OCI-LY1 (cell line): ENCODE measurements around the gene DCST2.

ENCODE experiments used
- H2AFZ ChIP-seq: fragments of 200-600 bp; sonication (generic), shearing (Covaris generic); 2 replicates; pipeline ENCODE4 v1.6.0; 2014; ENCODE audit warnings: antibody characterized with exemption, mild to moderate bottlenecking, low read length
- H3F3A ChIP-seq: fragments of 200-600 bp; sonication (generic), shearing (Covaris generic); 2 replicates; pipeline ENCODE4 v1.6.0; 2014; ENCODE audit warnings: mild to moderate bottlenecking, antibody characterized with exemption, low read length, moderate library complexity; ENCODE audit not compliant: insufficient read depth
- H3K27ac ChIP-seq: fragments of 200-600 bp; sonication (generic); 2 replicates; pipeline ENCODE4 v1.5.1; 2014; ENCODE audit warnings: low read length, mixed run types, mild to moderate bottlenecking, low read depth; ENCODE audit not compliant: poor library complexity, severe bottlenecking
- H3K27me3 ChIP-seq: fragments of 200-600 bp; sonication (generic); 2 replicates; pipeline ENCODE4 v1.6.0; 2014; ENCODE audit warnings: antibody characterized with exemption, mild to moderate bottlenecking, low read length, moderate library complexity; ENCODE audit not compliant: insufficient read depth
- H3K36me3 ChIP-seq: fragments of 200-600 bp; sonication (generic); 2 replicates; pipeline ENCODE4 v1.6.1; 2014; ENCODE audit warnings: mild to moderate bottlenecking, antibody characterized with exemption, low read length, moderate library complexity, mixed read lengths; ENCODE audit not compliant: insufficient read depth
- H3K4me1 ChIP-seq: fragments of 200-600 bp; sonication (generic); 2 replicates; pipeline ENCODE4 v1.5.1; 2014; ENCODE audit warnings: mild to moderate bottlenecking, low read length, moderate library complexity; ENCODE audit not compliant: insufficient read depth, severe bottlenecking
- H3K4me2 ChIP-seq: fragments of 200-600 bp; sonication (generic), shearing (Covaris generic); 2 replicates; pipeline ENCODE4 v1.6.1; 2014; ENCODE audit warnings: low read length
- H3K4me3 ChIP-seq: fragments of 200-600 bp; sonication (generic); 2 replicates; pipeline ENCODE4 v1.5.1; 2014; ENCODE audit warnings: low read length, low read depth, mild to moderate bottlenecking, mixed read lengths; ENCODE audit not compliant: poor library complexity, severe bottlenecking
- H3K79me2 ChIP-seq: fragments of 200-600 bp; shearing (Covaris generic); 2 replicates; pipeline ENCODE4 v1.6.1; 2016; ENCODE audit warnings: mixed run types, low read length, mixed read lengths; ENCODE audit not compliant: insufficient read depth
- H3K9ac ChIP-seq: fragments of 200-600 bp; sonication (generic), shearing (Covaris generic); 2 replicates; pipeline ENCODE4 v1.6.1; 2014; ENCODE audit warnings: mild to moderate bottlenecking, low read length, mixed read lengths
- H3K9me2 ChIP-seq: fragments of 200-600 bp; sonication (generic), shearing (Covaris generic); 2 replicates; pipeline ENCODE4 v1.6.1; 2014; ENCODE audit warnings: low read depth, mild to moderate bottlenecking, low read length, mixed read lengths
- H3K9me3 ChIP-seq: fragments of 200-600 bp; shearing (Covaris generic); 2 replicates; pipeline ENCODE4 v1.6.1; 2014; ENCODE audit warnings: low read length, mixed read lengths
- H4K20me1 ChIP-seq: fragments of 200-600 bp; sonication (generic), shearing (Covaris generic); 2 replicates; pipeline ENCODE4 v1.6.0; 2016; ENCODE audit warnings: mild to moderate bottlenecking, low read length; ENCODE audit not compliant: insufficient read depth
- EZH2 ChIP-seq: fragments of 200-600 bp; sonication (generic), shearing (Covaris generic); IDR thresholded peaks from 2 replicates; pipeline ENCODE4 v1.8.0; 2017; ENCODE audit warnings: borderline replicate concordance, mixed run types, mild to moderate bottlenecking, antibody characterized with exemption, low read length, moderate library complexity, mixed read lengths
- TF ChIP-seq, protein P1 (sequence below): fragments of 200-600 bp; sonication (generic), shearing (Covaris generic); IDR thresholded peaks from 2 replicates; pipeline ENCODE4 v1.5.1; 2017; ENCODE audit warnings: mild to moderate bottlenecking, antibody characterized with exemption, low read length, moderate library complexity, mixed read lengths

DCST2 gene

DNA sequence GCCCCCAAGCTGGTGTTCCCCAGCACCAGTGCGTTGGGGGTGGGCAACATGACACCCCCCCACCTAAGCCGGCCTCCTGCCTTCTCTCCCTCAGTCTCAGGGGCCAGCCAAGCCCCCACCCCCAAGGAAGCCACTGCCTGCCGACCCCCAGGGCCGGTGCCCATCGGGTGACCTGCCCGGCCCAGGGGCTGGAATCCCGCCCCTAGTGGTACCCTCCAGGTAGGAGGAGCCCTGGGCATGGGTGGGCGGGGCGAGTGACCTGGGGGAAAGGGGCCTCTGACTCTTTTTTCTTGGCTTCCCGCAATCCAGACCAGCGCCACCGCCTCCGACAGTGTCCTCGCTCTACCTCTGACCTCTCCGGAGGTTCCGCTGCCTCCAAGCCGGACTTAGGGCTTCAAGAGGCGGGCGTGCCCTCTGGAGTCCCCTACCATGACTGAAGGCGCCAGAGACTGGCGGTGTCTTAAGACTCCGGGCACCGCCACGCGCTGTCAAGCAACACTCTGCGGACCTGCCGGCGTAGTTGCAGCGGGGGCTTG lies 28.6 kb upstream of the DCST2 start:
- H3F3A ChIP-seq = no peaks in the 10 kb centered on the region
- peak overlapping the region; percentile 49 for H3K27ac ChIP-seq
- peaks cover 3% of the 10 kb centered on the region; the same call in 1 of the 2 replicates for H3K36me3 ChIP-seq
- H3K9ac ChIP-seq = peak overlapping the region; percentile 24; the same call in 1 of the 2 replicates
- H3K9me3 ChIP-seq = no peaks in the 10 kb centered on the region
- no peak for TF ChIP-seq EZH2
- TF ChIP-seq, protein P1, sequence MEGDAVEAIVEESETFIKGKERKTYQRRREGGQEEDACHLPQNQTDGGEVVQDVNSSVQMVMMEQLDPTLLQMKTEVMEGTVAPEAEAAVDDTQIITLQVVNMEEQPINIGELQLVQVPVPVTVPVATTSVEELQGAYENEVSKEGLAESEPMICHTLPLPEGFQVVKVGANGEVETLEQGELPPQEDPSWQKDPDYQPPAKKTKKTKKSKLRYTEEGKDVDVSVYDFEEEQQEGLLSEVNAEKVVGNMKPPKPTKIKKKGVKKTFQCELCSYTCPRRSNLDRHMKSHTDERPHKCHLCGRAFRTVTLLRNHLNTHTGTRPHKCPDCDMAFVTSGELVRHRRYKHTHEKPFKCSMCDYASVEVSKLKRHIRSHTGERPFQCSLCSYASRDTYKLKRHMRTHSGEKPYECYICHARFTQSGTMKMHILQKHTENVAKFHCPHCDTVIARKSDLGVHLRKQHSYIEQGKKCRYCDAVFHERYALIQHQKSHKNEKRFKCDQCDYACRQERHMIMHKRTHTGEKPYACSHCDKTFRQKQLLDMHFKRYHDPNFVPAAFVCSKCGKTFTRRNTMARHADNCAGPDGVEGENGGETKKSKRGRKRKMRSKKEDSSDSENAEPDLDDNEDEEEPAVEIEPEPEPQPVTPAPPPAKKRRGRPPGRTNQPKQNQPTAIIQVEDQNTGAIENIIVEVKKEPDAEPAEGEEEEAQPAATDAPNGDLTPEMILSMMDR = no peak
- peak overlapping the region; percentile 69 for H3K4me3 ChIP-seq
- H3K79me2 ChIP-seq = no peaks in the 10 kb centered on the region
- peaks cover 28% of the 10 kb centered on the region for H3K4me1 ChIP-seq
- H3K4me2 ChIP-seq = peak overlapping the region; percentile 62
- H3K9me2 ChIP-seq = no peaks in the 10 kb centered on the region
- H2AFZ ChIP-seq = no peak overlapping the region
- no peaks in the 10 kb centered on the region for H4K20me1 ChIP-seq
- no peaks in the 10 kb centered on the region for H3K27me3 ChIP-seq

DNA sequence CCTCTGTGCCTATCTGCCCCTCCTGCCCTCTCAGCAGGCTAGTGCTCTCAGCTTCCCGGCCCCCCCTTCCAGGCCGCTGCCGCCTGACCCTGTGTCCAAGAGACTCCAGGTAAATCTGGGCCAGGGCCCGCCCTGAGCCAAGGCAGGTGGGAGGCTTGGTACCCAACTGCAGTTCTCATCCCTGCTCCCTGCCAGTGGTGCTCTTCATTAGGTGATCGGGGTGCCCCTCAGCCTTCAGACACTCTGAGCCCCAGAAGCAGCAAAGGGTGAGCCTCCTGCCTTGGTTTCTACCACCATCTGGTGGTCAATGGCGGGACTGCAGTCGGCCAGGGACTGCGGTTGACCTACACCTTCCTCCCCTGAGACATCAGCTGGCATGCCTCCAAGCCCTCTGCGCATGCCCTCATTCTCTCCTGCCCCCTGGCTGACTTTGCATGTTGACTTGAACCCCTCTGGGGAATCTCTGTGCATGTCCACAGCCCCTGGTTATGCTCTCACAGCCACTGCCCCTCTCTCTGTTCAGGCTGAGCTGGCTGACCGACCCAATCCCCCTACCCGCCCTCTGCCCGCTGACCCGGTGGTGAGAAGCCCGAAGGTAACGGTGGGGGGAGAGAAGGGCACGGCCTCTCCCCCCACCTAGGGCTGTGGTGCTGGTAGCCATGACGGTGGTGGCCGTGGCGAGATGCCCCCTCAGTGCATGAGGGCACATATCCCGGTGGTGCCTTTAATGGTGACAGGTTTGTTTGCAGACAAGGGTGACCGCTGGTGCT lies 28.0 kb upstream of the DCST2 start:
- peak overlapping the region; percentile 49 for H3K27ac ChIP-seq
- H2AFZ ChIP-seq = no peak overlapping the region
- peak overlapping the region; percentile 24; the same call in 1 of the 2 replicates for H3K9ac ChIP-seq
- H3K9me2 ChIP-seq = no peaks in the 10 kb centered on the region
- peak overlapping the region; percentile 69 for H3K4me3 ChIP-seq
- no peaks in the 10 kb centered on the region for H3F3A ChIP-seq
- H3K79me2 ChIP-seq = no peaks in the 10 kb centered on the region
- H4K20me1 ChIP-seq = no peaks in the 10 kb centered on the region
- no peak for TF ChIP-seq EZH2
- TF ChIP-seq, protein P1 = peak; percentile 96
- H3K4me1 ChIP-seq = peaks cover 28% of the 10 kb centered on the region
- no peaks in the 10 kb centered on the region for H3K27me3 ChIP-seq
- peak overlapping the region; percentile 62 for H3K4me2 ChIP-seq
- H3K36me3 ChIP-seq = peaks cover 3% of the 10 kb centered on the region; the same call in 1 of the 2 replicates
- H3K9me3 ChIP-seq = no peaks in the 10 kb centered on the region

DNA sequence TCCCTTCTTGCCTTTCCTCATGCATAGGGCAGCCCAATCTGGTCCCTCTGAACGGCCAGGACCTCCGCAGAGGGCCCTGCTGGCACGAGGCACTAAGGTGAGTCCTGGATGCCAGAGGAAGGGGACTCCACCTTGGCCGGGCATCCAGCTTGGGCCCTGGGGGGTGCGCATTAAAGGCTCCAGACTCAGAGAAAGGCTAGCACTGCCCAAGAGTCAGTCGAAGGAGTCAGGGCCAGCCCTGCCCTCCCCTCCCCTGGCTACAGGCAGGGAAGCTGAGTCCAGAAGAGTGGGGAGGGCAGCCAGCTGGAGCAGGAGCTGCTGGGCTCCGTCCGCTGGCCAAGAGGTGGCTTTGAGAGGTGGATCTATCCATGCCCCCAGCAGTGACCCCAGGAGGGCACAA lies 27.2 kb upstream of the DCST2 start:
- peaks cover 28% of the 10 kb centered on the region for H3K4me1 ChIP-seq
- H3K27me3 ChIP-seq = no peaks in the 10 kb centered on the region
- H3K9ac ChIP-seq = no peak overlapping the region
- TF ChIP-seq EZH2 = no peak
- TF ChIP-seq, protein P1 = no peak
- no peaks in the 10 kb centered on the region for H3K9me2 ChIP-seq
- H3F3A ChIP-seq = no peaks in the 10 kb centered on the region
- no peak overlapping the region for H3K27ac ChIP-seq
- H3K9me3 ChIP-seq = no peaks in the 10 kb centered on the region
- no peak overlapping the region for H2AFZ ChIP-seq
- H3K4me3 ChIP-seq = no peak overlapping the region
- H3K79me2 ChIP-seq = no peaks in the 10 kb centered on the region
- no peak overlapping the region for H3K4me2 ChIP-seq
- no peaks in the 10 kb centered on the region for H4K20me1 ChIP-seq
- peaks cover 8% of the 10 kb centered on the region for H3K36me3 ChIP-seq
